Tibial artery (tissue), 4 donors: Measurements from ENCODE around the gene KLK2.
A peak's percentile ranks its signal among the peaks of the same experiment; 100 is the strongest.
"Not testable (repeated sequence)": the region's sequence is repeated elsewhere in the genome, so short reads cannot be mapped to it uniquely, and the experiment has no call there.

ENCODE experiments used
- DNase-seq, 2 donors: peaks; one replicate each; pipeline ENCODE4 v3.0.0-alpha.2; 2019
- H3K27ac ChIP-seq, 2 donors: fragments of 200-600 bp; sonication (generic) in 1 of 2; 1 replicate in 1 of 2; 2 replicates in 1 of 2; pipeline ENCODE4 v1.5.1; 2018 to 2019; ENCODE audit warnings: mild to moderate bottlenecking in 1 of 2
- H3K27me3 ChIP-seq, 2 donors: fragments of 200-600 bp; sonication (generic) in 1 of 2; one replicate each; pipeline versions ENCODE4 v1.5.1 to v1.6.0; 2016 to 2019
- H3K36me3 ChIP-seq, 3 donors: fragments of 200-600 bp; sonication (generic) in 2 of 3; one replicate each; pipeline ENCODE4 v1.5.1; 2016 to 2019; ENCODE audit warnings: mild to moderate bottlenecking in 2 of 3
- H3K4me1 ChIP-seq, 4 donors: fragments of 200-600 bp; sonication (generic) in 2 of 4; 1 replicate in 3 of 4; 2 replicates in 1 of 4; pipeline ENCODE4 v1.5.1; 2016 to 2019
- H3K4me3 ChIP-seq, 2 donors: fragments of 200-600 bp; sonication (generic) in 1 of 2; 1 replicate in 1 of 2; 2 replicates in 1 of 2; pipeline ENCODE4 v1.5.1; 2018 to 2019; ENCODE audit warnings: mild to moderate bottlenecking in 2 of 2
- H3K9me3 ChIP-seq, 3 donors: fragments of 200-600 bp; sonication (generic) in 1 of 3; one replicate each; pipeline ENCODE4 v1.5.1; 2016 to 2019
- CTCF ChIP-seq, 2 experiments: fragments of 200-600 bp in 1 of 2; fragments of 450-650 bp in 1 of 2; IDR thresholded peaks; one replicate each; pipeline ENCODE4 v1.5.1; 2017 to 2019; ENCODE audit warnings: antibody characterized with exemption in 2 of 2, mild to moderate bottlenecking in 1 of 2, moderate library complexity in 1 of 2
- intact Hi-C: fragments of 100-400 bp; cut with DNase I; formaldehyde crosslinking; loops from one replicate; pipeline ENCODE4 v1.15.0; 2023; ENCODE audit warnings: low total_unique reads

KLK2 gene

GRCh38 chr19:50889638-50890037 is 16.4 kb downstream of the KLK2 start:
- intact Hi-C loops, result no loop called here
- TF ChIP-seq CTCF (IDR thresholded peaks at IDR 0.05), result no peak
- H3K4me1 ChIP-seq, result no peaks in the 10 kb centered on the region
- no peak overlapping the region for H3K27ac ChIP-seq
- peaks cover 0 to 18% of the 10 kb centered on the region in 2 donors for H3K27me3 ChIP-seq
- no peak for DNase-seq
- no peaks in the 10 kb centered on the region for H3K36me3 ChIP-seq
- no peak overlapping the region for H3K4me3 ChIP-seq
- no peaks in the 10 kb centered on the region for H3K9me3 ChIP-seq

- no peak for TF ChIP-seq CTCF (IDR thresholded peaks at IDR 0.05)
- H3K27me3 ChIP-seq, result peaks cover 0 to 18% of the 10 kb centered on the region in 2 donors
- H3K36me3 ChIP-seq, result no peaks in the 10 kb centered on the region
- no peaks in the 10 kb centered on the region for H3K9me3 ChIP-seq
- DNase-seq, result no peak
- H3K4me1 ChIP-seq, result no peaks in the 10 kb centered on the region
- intact Hi-C loops, result no loop called here
- no peak overlapping the region for H3K4me3 ChIP-seq
- no peak overlapping the region for H3K27ac ChIP-seq
Measured at GRCh38 chr19:50890422-50891252, 17.4 kb downstream of the KLK2 start.

- intact Hi-C loops, result no loop called here
- Histone ChIP-seq H3K4me3 (no peak overlapping the region), H3K27ac (no peak overlapping the region), H3K9me3 (no peaks in the 10 kb centered on the region), H3K36me3 (no peaks in the 10 kb centered on the region), H3K27me3 (peaks cover 0 to 18% of the 10 kb centered on the region in 2 donors), H3K4me1 (no peaks in the 10 kb centered on the region)
- no peak for TF ChIP-seq CTCF (IDR thresholded peaks at IDR 0.05)
- no peak for DNase-seq
Measured at GRCh38 chr19:50891253-50891625, 18.0 kb downstream of the KLK2 start.

GRCh38 chr19:50893047-50893736 is 20.0 kb downstream of the KLK2 start:
- no peak for TF ChIP-seq CTCF (IDR thresholded peaks at IDR 0.05)
- H3K27me3 ChIP-seq, result peaks cover 0 to 9% of the 10 kb centered on the region in 2 donors
- no peak overlapping the region for H3K27ac ChIP-seq
- no peaks in the 10 kb centered on the region for H3K9me3 ChIP-seq
- no peaks in the 10 kb centered on the region for H3K4me1 ChIP-seq
- intact Hi-C loops, result no loop called here
- no peaks in the 10 kb centered on the region for H3K36me3 ChIP-seq
- DNase-seq, result no peak
- H3K4me3 ChIP-seq, result no peak overlapping the region

GRCh38 chr19:50894478-50895356 is 21.5 kb downstream of the KLK2 start:
- no peak for TF ChIP-seq CTCF (IDR thresholded peaks at IDR 0.05)
- intact Hi-C loops, result no loop called here
- no peaks in the 10 kb centered on the region for H3K4me1 ChIP-seq
- H3K27me3 ChIP-seq, result peaks cover 0 to 8% of the 10 kb centered on the region in 2 donors
- no peak overlapping the region for H3K4me3 ChIP-seq
- no peak overlapping the region for H3K27ac ChIP-seq
- no peaks in the 10 kb centered on the region for H3K9me3 ChIP-seq
- DNase-seq, result peak in 1 of 2 donors; percentile 10
- H3K36me3 ChIP-seq, result no peaks in the 10 kb centered on the region

- H3K4me1 ChIP-seq, H3K36me3 ChIP-seq, intact Hi-C loops, H3K9me3 ChIP-seq, H3K4me3 ChIP-seq, H3K27me3 ChIP-seq, H3K27ac ChIP-seq: not testable (repeated sequence)
- DNase-seq, result peak in 1 of 2 donors; percentile 20
Measured at GRCh38 chr19:50896089-50896590, 22.9 kb downstream of the KLK2 start.
